HepG2 (cell line): ENCODE data around the gene SEPHS1. TPM values are rescaled to one million over a fixed set of nuclear protein-coding genes. Genes with fewer than 3 reads are reported as not detected.

ENCODE experiments used
- GLMP ChIP-seq: sonication (generic); formaldehyde crosslinking; IDR thresholded peaks from 2 replicates; pipeline ENCODE4 v1.9.0; 2021; ENCODE audit warnings: missing genetic modification reagents, mild to moderate bottlenecking, borderline replicate concordance
- KMT2B ChIP-seq: IDR thresholded peaks from 2 replicates; pipeline ENCODE4 v1.6.1; 2016; ENCODE audit warnings: missing genetic modification reagents, missing compliant biosample characterization
- NRL ChIP-seq: sonication (generic); formaldehyde crosslinking; IDR thresholded peaks from 2 replicates; pipeline ENCODE4 v1.5.0; 2020; ENCODE audit warnings: missing genetic modification reagents, mild to moderate bottlenecking, moderate library complexity, borderline replicate concordance
- PAXIP1 ChIP-seq: sonication (generic); formaldehyde crosslinking; conservative IDR thresholded peaks from 2 replicates; pipeline ENCODE4 v1.4.0; 2020; ENCODE audit warnings: mild to moderate bottlenecking, missing genetic modification reagents, moderate library complexity
- RARA ChIP-seq: IDR thresholded peaks from 2 replicates; pipeline ENCODE4 v1.6.1; 2016; ENCODE audit warnings: missing genetic modification reagents, missing compliant biosample characterization
- ZC3H4 ChIP-seq: sonication (generic); formaldehyde crosslinking; IDR thresholded peaks from 2 replicates; pipeline ENCODE4 v1.4.0; 2020; ENCODE audit warnings: missing genetic modification reagents, borderline replicate concordance
- ZNF124 ChIP-seq: sonication (generic); formaldehyde crosslinking; IDR thresholded peaks from 2 replicates; pipeline ENCODE4 v1.4.0; 2020; ENCODE audit warnings: missing genetic modification reagents
- ZNF33B ChIP-seq: sonication (generic); formaldehyde crosslinking; IDR thresholded peaks from 2 replicates; pipeline ENCODE4 v1.5.1; 2020; ENCODE audit warnings: mild to moderate bottlenecking, missing genetic modification reagents
- ZNF343 ChIP-seq: sonication (generic); formaldehyde crosslinking; IDR thresholded peaks from 2 replicates; pipeline ENCODE4 v1.4.0; 2020; ENCODE audit warnings: mild to moderate bottlenecking, missing genetic modification reagents
- ZNF407 ChIP-seq: sonication (generic); formaldehyde crosslinking; IDR thresholded peaks from one replicate; pipeline ENCODE4 v1.5.1; 2020; ENCODE audit warnings: mild to moderate bottlenecking, missing genetic modification reagents; ENCODE audit errors: not compliant biosample characterization
- ZNF556 ChIP-seq: sonication (generic); formaldehyde crosslinking; IDR thresholded peaks from 2 replicates; pipeline ENCODE4 v1.4.0; 2020; ENCODE audit warnings: mild to moderate bottlenecking, missing genetic modification reagents, borderline replicate concordance
- polyA plus RNA-seq, 8 experiments: library from polyadenylated mRNA; depleted of rRNA in 3 of 8; stranded (reverse) in 7 of 8; unstranded in 1 of 8; fragments of >200 nt; fragmentation: Illumina TruSeq in 4 of 8; extraction: Trizol in 4 of 8; gene quantifications; 2 replicates each; pipeline versions ENCODE4 v1.2.1 to v1.2.3, GENCODE V29; 2011 to 2016; ENCODE audit warnings: low read depth in 4 of 8, missing spikeins in 1 of 8, mixed read lengths in 1 of 8; ENCODE audit not compliant: insufficient read depth in 1 of 8
- total RNA-seq, 5 experiments: library from RNA; depleted of rRNA; stranded (reverse); fragments of >200 nt; fragmentation: Illumina TruSeq; extraction: Trizol; gene quantifications; 2 replicates each; pipeline ENCODE4 v1.2.3, GENCODE V29; 2016; ENCODE audit warnings: low read depth in 1 of 5
- TF ChIP-seq, protein P1 (sequence below): sonication (generic); formaldehyde crosslinking; IDR thresholded peaks from 2 replicates; pipeline ENCODE4 v1.4.0; 2020; ENCODE audit warnings: missing genetic modification reagents

The SEPHS1 gene
- total and polyA plus RNA-seq, 2 of the 13 experiments (the other 11 are each of a cell fraction or from before 2014, with no cell fraction given): 57.8 to 61.5 TPM

- TF ChIP-seq GLMP (CRISPR knock-in tag) (no peak), ZC3H4 (CRISPR knock-in tag) (0 out of 2 replicates have a peak, but pooled peaks have one; percentile 39), ZNF556 (peak; percentile 44; the same call in 1 of the 2 replicates), NRL (CRISPR knock-in tag) (no peak), RARA (CRISPR knock-in tag) (peak; percentile 73), KMT2B (CRISPR knock-in tag) (no peak), PAXIP1 (CRISPR knock-in tag) (peak; percentile 79), ZNF124 (CRISPR knock-in tag) (0 out of 2 replicates have a peak, but pooled peaks have one; percentile 33), ZNF407 (peak; percentile 25), ZNF343 (CRISPR knock-in tag) (no peak), ZNF33B (0 out of 2 replicates have a peak, but pooled peaks have one; percentile 60)
- TF ChIP-seq, protein P1, sequence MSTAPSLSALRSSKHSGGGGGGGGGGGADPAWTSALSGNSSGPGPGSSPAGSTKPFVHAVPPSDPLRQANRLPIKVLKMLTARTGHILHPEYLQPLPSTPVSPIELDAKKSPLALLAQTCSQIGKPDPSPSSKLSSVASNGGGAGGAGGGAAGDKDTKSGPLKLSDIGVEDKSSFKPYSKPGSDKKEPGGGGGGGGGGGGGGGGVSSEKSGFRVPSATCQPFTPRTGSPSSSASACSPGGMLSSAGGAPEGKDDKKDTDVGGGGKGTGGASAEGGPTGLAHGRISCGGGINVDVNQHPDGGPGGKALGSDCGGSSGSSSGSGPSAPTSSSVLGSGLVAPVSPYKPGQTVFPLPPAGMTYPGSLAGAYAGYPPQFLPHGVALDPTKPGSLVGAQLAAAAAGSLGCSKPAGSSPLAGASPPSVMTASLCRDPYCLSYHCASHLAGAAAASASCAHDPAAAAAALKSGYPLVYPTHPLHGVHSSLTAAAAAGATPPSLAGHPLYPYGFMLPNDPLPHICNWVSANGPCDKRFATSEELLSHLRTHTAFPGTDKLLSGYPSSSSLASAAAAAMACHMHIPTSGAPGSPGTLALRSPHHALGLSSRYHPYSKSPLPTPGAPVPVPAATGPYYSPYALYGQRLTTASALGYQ (CRISPR knock-in tag): no peak
These were observed 76.4 kb downstream of the SEPHS1 start (continued) for GRCh38 chr10:13271552-13272163.
